ENCODE results near the gene GCH1.

DNA sequence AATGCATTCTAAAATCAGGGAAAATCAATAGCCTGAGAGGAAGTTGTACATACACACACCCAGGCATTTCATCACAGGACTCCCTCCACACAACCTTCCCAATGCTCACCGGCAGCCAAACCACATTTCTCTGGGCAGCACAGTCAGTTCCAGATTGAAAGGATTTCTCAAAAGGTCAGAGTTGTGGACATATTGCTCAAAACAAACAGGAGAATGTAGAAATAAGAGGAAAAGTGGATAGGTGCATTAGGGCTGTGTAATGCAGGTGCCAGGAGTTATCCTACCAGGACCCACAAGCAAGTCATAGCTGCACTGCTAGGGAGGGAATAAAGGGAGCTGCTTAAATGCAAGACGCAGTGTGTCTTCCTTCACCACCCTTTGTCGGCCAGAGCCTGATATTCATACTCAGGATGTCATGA, 62.9 kb downstream of the GCH1 start:
- TF ChIP-seq, protein P1, sequence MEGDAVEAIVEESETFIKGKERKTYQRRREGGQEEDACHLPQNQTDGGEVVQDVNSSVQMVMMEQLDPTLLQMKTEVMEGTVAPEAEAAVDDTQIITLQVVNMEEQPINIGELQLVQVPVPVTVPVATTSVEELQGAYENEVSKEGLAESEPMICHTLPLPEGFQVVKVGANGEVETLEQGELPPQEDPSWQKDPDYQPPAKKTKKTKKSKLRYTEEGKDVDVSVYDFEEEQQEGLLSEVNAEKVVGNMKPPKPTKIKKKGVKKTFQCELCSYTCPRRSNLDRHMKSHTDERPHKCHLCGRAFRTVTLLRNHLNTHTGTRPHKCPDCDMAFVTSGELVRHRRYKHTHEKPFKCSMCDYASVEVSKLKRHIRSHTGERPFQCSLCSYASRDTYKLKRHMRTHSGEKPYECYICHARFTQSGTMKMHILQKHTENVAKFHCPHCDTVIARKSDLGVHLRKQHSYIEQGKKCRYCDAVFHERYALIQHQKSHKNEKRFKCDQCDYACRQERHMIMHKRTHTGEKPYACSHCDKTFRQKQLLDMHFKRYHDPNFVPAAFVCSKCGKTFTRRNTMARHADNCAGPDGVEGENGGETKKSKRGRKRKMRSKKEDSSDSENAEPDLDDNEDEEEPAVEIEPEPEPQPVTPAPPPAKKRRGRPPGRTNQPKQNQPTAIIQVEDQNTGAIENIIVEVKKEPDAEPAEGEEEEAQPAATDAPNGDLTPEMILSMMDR (IDR thresholded peaks at IDR 0.05): no peak
- TF ChIP-seq POLR2A (IDR thresholded peaks at IDR 0.05): no peak
